ENCODE data around the gene VPS11.

GRCh38 chr11:119100246-119100970 is 32.8 kb downstream of the VPS11 start:
- TF ChIP-seq CTCF (IDR thresholded peaks at IDR 0.05): peak in 3 of 6 experiments; percentile 10 to 44 (median 14)
- no peak for TF ChIP-seq POLR2A (IDR thresholded peaks at IDR 0.05)
